GM21528 (cell line): ENCODE measurements around the gene PDGFD.

ENCODE experiments used
- ATAC-seq: cut with Tn5 transposase; IDR thresholded peaks from one replicate; pipeline ENCODE4 v1.9.1; 2021; ENCODE audit warnings: mild to moderate bottlenecking, moderate library complexity; ENCODE audit not compliant: unreplicated experiment, low FRiP score

Gene PDGFD

GRCh38 chr11:104005234-104005855 lies 158.6 kb downstream of the PDGFD start:
- ATAC-seq, result no peak

- no peak for ATAC-seq
These were observed 160.5 kb downstream of the PDGFD start for GRCh38 chr11:104003491-104003890.

GRCh38 chr11:104001561-104002056 lies 162.3 kb downstream of the PDGFD start:
- no peak for ATAC-seq

- no peak for ATAC-seq
These were observed 163.1 kb downstream of the PDGFD start for GRCh38 chr11:104000798-104001197.

GRCh38 chr11:103998826-103999508 lies 165.0 kb downstream of the PDGFD start:
- no peak for ATAC-seq

GRCh38 chr11:103997082-103997481 lies 166.9 kb downstream of the PDGFD start:
- peak; percentile 66 for ATAC-seq

- ATAC-seq, result no peak
These were observed 168.1 kb downstream of the PDGFD start for GRCh38 chr11:103995896-103996295.

- no peak for ATAC-seq
These were observed 169.4 kb downstream of the PDGFD start for GRCh38 chr11:103994518-103994917.

- ATAC-seq, result no peak
These were observed 169.9 kb downstream of the PDGFD start for GRCh38 chr11:103994094-103994493.

GRCh38 chr11:103993507-103993906 lies 170.4 kb downstream of the PDGFD start:
- no peak for ATAC-seq

- ATAC-seq, result no peak
These were observed 175.4 kb downstream of the PDGFD start for GRCh38 chr11:103988595-103988969.

- ATAC-seq, result no peak
These were observed 176.0 kb downstream of the PDGFD start for GRCh38 chr11:103987629-103988594.

GRCh38 chr11:103985041-103985440 lies 178.9 kb downstream of the PDGFD start:
- ATAC-seq, result no peak

GRCh38 chr11:103980108-103980507 lies 183.8 kb downstream of the PDGFD start:
- no peak for ATAC-seq

GRCh38 chr11:103978616-103979595 lies 185.0 kb downstream of the PDGFD start:
- no peak for ATAC-seq

- no peak for ATAC-seq
These were observed 191.9 kb downstream of the PDGFD start for GRCh38 chr11:103972013-103972412.

- peak; percentile 83 for ATAC-seq
These were observed 193.2 kb downstream of the PDGFD start for GRCh38 chr11:103970701-103971249.

GRCh38 chr11:103968685-103969084 lies 195.3 kb downstream of the PDGFD start:
- ATAC-seq, result no peak

GRCh38 chr11:103967985-103968384 lies 196.0 kb downstream of the PDGFD start:
- no peak for ATAC-seq

- no peak for ATAC-seq
These were observed 199.6 kb downstream of the PDGFD start for GRCh38 chr11:103964390-103964789.
